ENCODE results near the gene AAK1.
"Not testable (repeated sequence)": the region's sequence is repeated elsewhere in the genome, so short reads cannot be mapped to it uniquely, and the experiment has no call there.

Gene AAK1

GRCh38 chr2:69659349-69659748, 15.8 kb upstream of the AAK1 start:
- no peak for DNase-seq

GRCh38 chr2:69652206-69652605, 8.7 kb upstream of the AAK1 start:
- peak; percentile 31 for DNase-seq

- DNase-seq: not testable (repeated sequence)
Observed at GRCh38 chr2:69647196-69647595, 3.7 kb upstream of the AAK1 start.

- DNase-seq: no peak
Observed at GRCh38 chr2:69646714-69647113, 3.2 kb upstream of the AAK1 start.

- DNase-seq: no peak
Observed at GRCh38 chr2:69645921-69646320, 2.4 kb upstream of the AAK1 start.

GRCh38 chr2:69645031-69645431, 1.5 kb upstream of the AAK1 start:
- no peak for DNase-seq

GRCh38 chr2:69644506-69644979, 1.0 kb upstream of the AAK1 start:
- DNase-seq: no peak

- DNase-seq: peak; percentile 81
Observed at GRCh38 chr2:69642709-69643601, 584 bp downstream of the AAK1 start.

- DNase-seq: no peak
Observed at GRCh38 chr2:69641887-69642708, 1.4 kb downstream of the AAK1 start.

- DNase-seq: no peak
Observed at GRCh38 chr2:69641471-69641870, 2.1 kb downstream of the AAK1 start.

GRCh38 chr2:69639266-69639665, 4.3 kb downstream of the AAK1 start:
- DNase-seq: no peak

- no peak for DNase-seq
Observed at GRCh38 chr2:69638630-69639029, 4.9 kb downstream of the AAK1 start.

- DNase-seq: no peak
Observed at GRCh38 chr2:69637923-69638322, 5.6 kb downstream of the AAK1 start.

- no peak for DNase-seq
Observed at GRCh38 chr2:69636395-69636794, 7.1 kb downstream of the AAK1 start.

- DNase-seq: no peak
Observed at GRCh38 chr2:69635432-69635831, 8.1 kb downstream of the AAK1 start.

GRCh38 chr2:69634196-69634821, 9.2 kb downstream of the AAK1 start:
- no peak for DNase-seq

GRCh38 chr2:69631402-69631801, 12.1 kb downstream of the AAK1 start:
- no peak for DNase-seq

GRCh38 chr2:69629921-69630608, 13.5 kb downstream of the AAK1 start:
- DNase-seq: no peak

- DNase-seq: peak; percentile 30
Observed at GRCh38 chr2:69628325-69629021, 15.1 kb downstream of the AAK1 start.

- DNase-seq: no peak
Observed at GRCh38 chr2:69625078-69625795, 18.3 kb downstream of the AAK1 start.

- no peak for DNase-seq
Observed at GRCh38 chr2:69624611-69625010, 18.9 kb downstream of the AAK1 start.
